ENCODE results near the gene C8A. TPM values are rescaled to one million over a fixed set of nuclear protein-coding genes. Genes with fewer than 3 reads are reported as not detected.

C8A gene
- total and polyA plus RNA-seq, 2 of the 13 experiments (the other 11 are each of a cell fraction or from before 2014, with no cell fraction given), result 10.5 to 15.0 TPM

DNA sequence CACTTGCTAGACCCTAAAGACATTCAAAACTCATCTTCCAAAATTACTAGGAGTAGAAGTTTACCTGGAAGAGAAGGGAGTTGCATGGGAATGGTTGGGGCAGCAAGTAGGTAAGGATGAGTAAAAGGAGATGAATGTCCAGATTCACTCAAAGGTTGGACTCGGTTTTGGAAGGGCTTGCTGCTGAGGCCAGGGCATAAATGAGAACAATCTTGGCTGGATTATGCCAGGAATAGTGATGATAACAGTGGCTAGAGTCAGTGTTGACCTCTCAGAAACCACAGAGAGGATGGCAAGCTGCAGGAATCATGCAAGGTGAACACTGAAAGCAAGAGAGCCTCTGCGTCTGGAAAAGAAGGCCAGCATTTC, 43.4 kb downstream of the C8A start (continued):
- TF ChIP-seq, protein P1, sequence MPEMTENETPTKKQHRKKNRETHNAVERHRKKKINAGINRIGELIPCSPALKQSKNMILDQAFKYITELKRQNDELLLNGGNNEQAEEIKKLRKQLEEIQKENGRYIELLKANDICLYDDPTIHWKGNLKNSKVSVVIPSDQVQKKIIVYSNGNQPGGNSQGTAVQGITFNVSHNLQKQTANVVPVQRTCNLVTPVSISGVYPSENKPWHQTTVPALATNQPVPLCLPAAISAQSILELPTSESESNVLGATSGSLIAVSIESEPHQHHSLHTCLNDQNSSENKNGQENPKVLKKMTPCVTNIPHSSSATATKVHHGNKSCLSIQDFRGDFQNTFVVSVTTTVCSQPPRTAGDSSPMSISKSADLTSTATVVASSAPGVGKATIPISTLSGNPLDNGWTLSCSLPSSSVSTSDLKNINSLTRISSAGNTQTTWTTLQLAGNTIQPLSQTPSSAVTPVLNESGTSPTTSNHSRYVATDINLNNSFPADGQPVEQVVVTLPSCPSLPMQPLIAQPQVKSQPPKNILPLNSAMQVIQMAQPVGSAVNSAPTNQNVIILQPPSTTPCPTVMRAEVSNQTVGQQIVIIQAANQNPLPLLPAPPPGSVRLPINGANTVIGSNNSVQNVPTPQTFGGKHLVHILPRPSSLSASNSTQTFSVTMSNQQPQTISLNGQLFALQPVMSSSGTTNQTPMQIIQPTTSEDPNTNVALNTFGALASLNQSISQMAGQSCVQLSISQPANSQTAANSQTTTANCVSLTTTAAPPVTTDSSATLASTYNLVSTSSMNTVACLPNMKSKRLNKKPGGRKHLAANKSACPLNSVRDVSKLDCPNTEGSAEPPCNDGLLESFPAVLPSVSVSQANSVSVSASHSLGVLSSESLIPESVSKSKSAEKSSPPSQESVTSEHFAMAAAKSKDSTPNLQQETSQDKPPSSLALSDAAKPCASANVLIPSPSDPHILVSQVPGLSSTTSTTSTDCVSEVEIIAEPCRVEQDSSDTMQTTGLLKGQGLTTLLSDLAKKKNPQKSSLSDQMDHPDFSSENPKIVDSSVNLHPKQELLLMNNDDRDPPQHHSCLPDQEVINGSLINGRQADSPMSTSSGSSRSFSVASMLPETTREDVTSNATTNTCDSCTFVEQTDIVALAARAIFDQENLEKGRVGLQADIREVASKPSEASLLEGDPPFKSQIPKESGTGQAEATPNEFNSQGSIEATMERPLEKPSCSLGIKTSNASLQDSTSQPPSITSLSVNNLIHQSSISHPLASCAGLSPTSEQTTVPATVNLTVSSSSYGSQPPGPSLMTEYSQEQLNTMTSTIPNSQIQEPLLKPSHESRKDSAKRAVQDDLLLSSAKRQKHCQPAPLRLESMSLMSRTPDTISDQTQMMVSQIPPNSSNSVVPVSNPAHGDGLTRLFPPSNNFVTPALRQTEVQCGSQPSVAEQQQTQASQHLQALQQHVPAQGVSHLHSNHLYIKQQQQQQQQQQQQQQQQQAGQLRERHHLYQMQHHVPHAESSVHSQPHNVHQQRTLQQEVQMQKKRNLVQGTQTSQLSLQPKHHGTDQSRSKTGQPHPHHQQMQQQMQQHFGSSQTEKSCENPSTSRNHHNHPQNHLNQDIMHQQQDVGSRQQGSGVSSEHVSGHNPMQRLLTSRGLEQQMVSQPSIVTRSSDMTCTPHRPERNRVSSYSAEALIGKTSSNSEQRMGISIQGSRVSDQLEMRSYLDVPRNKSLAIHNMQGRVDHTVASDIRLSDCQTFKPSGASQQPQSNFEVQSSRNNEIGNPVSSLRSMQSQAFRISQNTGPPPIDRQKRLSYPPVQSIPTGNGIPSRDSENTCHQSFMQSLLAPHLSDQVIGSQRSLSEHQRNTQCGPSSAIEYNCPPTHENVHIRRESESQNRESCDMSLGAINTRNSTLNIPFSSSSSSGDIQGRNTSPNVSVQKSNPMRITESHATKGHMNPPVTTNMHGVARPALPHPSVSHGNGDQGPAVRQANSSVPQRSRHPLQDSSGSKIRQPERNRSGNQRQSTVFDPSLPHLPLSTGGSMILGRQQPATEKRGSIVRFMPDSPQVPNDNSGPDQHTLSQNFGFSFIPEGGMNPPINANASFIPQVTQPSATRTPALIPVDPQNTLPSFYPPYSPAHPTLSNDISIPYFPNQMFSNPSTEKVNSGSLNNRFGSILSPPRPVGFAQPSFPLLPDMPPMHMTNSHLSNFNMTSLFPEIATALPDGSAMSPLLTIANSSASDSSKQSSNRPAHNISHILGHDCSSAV (CRISPR knock-in tag; IDR thresholded peaks at IDR 0.05; ENCODE audit: borderline replicate concordance), result no peak
- no peak for TF ChIP-seq IKZF1 (IDR thresholded peaks at IDR 0.05)
- TF ChIP-seq ZNF746 (CRISPR knock-in tag; IDR thresholded peaks at IDR 0.05), result no peak

DNA sequence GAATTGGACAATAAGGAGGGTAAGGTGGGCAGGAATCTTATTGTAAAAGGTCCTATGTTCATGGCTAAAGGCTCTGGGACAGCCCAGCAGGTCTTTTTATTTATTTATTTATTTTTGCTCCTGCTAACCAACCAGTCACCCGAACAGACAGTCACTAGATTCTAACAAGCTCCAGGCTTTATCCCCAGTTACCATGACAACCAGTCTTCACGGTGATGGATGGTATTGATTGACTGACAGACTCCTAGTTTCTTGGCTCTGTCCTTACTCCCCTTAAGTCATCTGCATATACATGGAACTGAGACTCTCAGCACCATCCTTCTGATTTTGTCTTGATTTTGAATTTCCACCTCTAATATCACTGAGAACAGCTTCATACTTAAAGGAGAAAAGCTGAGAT, 44.3 kb downstream of the C8A start:
- H3K27ac ChIP-seq (ENCODE audit: extremely low read length, insufficient read depth, low read length), result no peak overlapping the region

More for the DNA sequence above, 44.3 kb downstream of the C8A start:
- ChIA-PET POLR2A (interaction anchor here (1.3 to 2.2 kb wide), 2 partner anchors 10 to 12 kb away, joined by 8 to 11 read pairs; no protein-coding TSS in a partner anchor), CTCF (ENCODE audit: low intra/inter-chr PET ratio, low total read pairs) (no interaction called here)
- Histone ChIP-seq H3K4me2 (ENCODE audit: low read depth, low read length) (no peak overlapping the region), H4K20me1 (ENCODE audit: insufficient read depth, low read length) (no peaks in the 10 kb centered on the region), H3K4me3 (replicated peaks in 1 of 3; ENCODE audit: insufficient read depth in 1 of 3, low read depth in 2 of 3, low read length in 3 of 3) (no peak overlapping the region), H3K4me1 (ENCODE audit: insufficient read depth, low read length) (peaks cover 60% of the 10 kb centered on the region), H3K79me2 (ENCODE audit: insufficient read depth, low read length) (no peaks in the 10 kb centered on the region), H2AFZ (ENCODE audit: low read length) (no peak overlapping the region), H3K27me3 (ENCODE audit: control insufficient read depth in 1 of 2, insufficient read depth in 2 of 2, low read length in 2 of 2) (no peaks in the 10 kb centered on the region), H3K9ac (ENCODE audit: insufficient read depth, low read depth, low read length) (no peak overlapping the region), H3K36me3 (replicated peaks in 1 of 2; ENCODE audit: control insufficient read depth in 1 of 2, insufficient read depth in 2 of 2, low read length in 2 of 2) (no peaks in the 10 kb centered on the region; a peak in 1 of 5 replicates), H3K9me3 (ENCODE audit: low read length) (no peaks in the 10 kb centered on the region)
- 90% methylated on average over 2 of the region's 2 CpGs for WGBS (ENCODE audit: low lambda C conversion rate)
- no peak for DNase-seq (ENCODE audit: low spot score)
- intact Hi-C loops (cut with micrococcal nuclease; ENCODE audit: unreplicated experiment) (no loop called here), in situ Hi-C loops (cut with HindIII; ENCODE audit: extremely low pct_ligation_motif_present, low pct_unique_long_range_greater_than_20kb) (no loop called here)
- no peak for FAIRE-seq
- no peak for ATAC-seq
- no TSS peak for BruUV-seq (replicated peaks)
- TF ChIP-seq RFX1 (IDR thresholded peaks at IDR 0.05), result peak; percentile 56; the same call in 1 of the 2 replicates
- TF ChIP-seq, protein P2, sequence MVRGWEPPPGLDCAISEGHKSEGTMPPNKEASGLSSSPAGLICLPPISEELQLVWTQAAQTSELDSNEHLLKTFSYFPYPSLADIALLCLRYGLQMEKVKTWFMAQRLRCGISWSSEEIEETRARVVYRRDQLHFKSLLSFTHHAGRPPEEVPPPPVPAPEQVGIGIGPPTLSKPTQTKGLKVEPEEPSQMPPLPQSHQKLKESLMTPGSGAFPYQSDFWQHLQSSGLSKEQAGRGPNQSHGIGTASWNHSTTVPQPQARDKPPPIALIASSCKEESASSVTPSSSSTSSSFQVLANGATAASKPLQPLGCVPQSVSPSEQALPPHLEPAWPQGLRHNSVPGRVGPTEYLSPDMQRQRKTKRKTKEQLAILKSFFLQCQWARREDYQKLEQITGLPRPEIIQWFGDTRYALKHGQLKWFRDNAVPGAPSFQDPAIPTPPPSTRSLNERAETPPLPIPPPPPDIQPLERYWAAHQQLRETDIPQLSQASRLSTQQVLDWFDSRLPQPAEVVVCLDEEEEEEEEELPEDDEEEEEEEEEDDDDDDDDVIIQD (CRISPR knock-in tag; IDR thresholded peaks at IDR 0.05; ENCODE audit: low read depth), result no peak
- TF ChIP-seq CBX1 (IDR thresholded peaks at IDR 0.05; ENCODE audit: low read depth), result no peak
- no peak for TF ChIP-seq ZNF572 (CRISPR knock-in tag; IDR thresholded peaks at IDR 0.05)
- TF ChIP-seq NFRKB (IDR thresholded peaks at IDR 0.05), result no peak

All from HepG2 (cell line).